H1 (cell line): Measurements from ENCODE around the gene NOP9. TPM values are rescaled to one million over a fixed set of nuclear protein-coding genes. Genes with fewer than 3 reads are reported as not detected.

Experiments
- CREB1 ChIP-seq: IDR thresholded peaks from 2 replicates; pipeline ENCODE4 v1.6.1; 2012; ENCODE audit warnings: inconsistent platforms
- GABPA ChIP-seq: IDR thresholded peaks from 2 replicates; pipeline ENCODE4 v1.6.1; 2011; ENCODE audit warnings: mild to moderate bottlenecking, low read length, moderate library complexity, borderline replicate concordance; ENCODE audit not compliant: insufficient read depth
- GTF2F1 ChIP-seq: IDR thresholded peaks from 2 replicates; pipeline ENCODE4 v1.6.1; 2012; ENCODE audit warnings: low read depth, low read length, improper control_type of control experiment, borderline replicate concordance
- HDAC2 ChIP-seq, 2 experiments: fragments of 300-600 bp in 1 of 2; sonication (generic) in 1 of 2; IDR thresholded peaks; 2 replicates each; pipeline ENCODE4 v1.6.1; 2011 to 2012; ENCODE audit warnings: low read depth in 2 of 2, low read length in 2 of 2, mild to moderate bottlenecking in 2 of 2, moderate library complexity in 2 of 2, borderline replicate concordance in 1 of 2, inconsistent platforms in 1 of 2
- RAD21 ChIP-seq, 2 experiments: IDR thresholded peaks in 1 of 2; conservative IDR thresholded peaks in 1 of 2; 2 replicates each; pipeline ENCODE4 v1.6.1; 2011; ENCODE audit warnings: low read depth in 2 of 2, low read length in 2 of 2, improper control_type of control experiment in 1 of 2, inconsistent platforms in 1 of 2, mild to moderate bottlenecking in 1 of 2, moderate library complexity in 1 of 2
- SUZ12 ChIP-seq: fragments of 200-600 bp; sonication (generic); IDR thresholded peaks from 2 replicates; pipeline ENCODE4 v1.6.1; 2012; ENCODE audit warnings: mild to moderate bottlenecking, inconsistent platforms, low read length, moderate library complexity, mixed read lengths
- YY1 ChIP-seq: IDR thresholded peaks from 2 replicates; pipeline ENCODE4 v1.6.1; 2011; ENCODE audit warnings: low read depth, mild to moderate bottlenecking, low read length
- polyA plus RNA-seq, 7 experiments: library from polyadenylated mRNA; depleted of rRNA in 3 of 7; stranded (reverse) in 5 of 7; unstranded in 2 of 7; fragments of >200 nt in 5 of 7; fragments of 200-250 nt in 2 of 7; gene quantifications; 1 replicate in 5 of 7; 2 replicates in 1 of 7; 4 replicates in 1 of 7; pipeline versions ENCODE4 v1.2.1 to v1.2.3, GENCODE V29; 2011 to 2013; ENCODE audit warnings: missing spikeins in 2 of 7, mixed read lengths in 2 of 7
- total RNA-seq: library from RNA; stranded (reverse); fragmentation: NEBNext Ultra II Directional; extraction: Animal tissue kit (Norgen Biotek cat#: 25700); gene quantifications from 2 replicates; pipeline ENCODE4 v1.2.1, GENCODE V29; 2021
- TF ChIP-seq, protein P1 (sequence below): IDR thresholded peaks from 2 replicates; pipeline ENCODE4 v1.6.1; 2012; ENCODE audit warnings: inconsistent platforms

Gene NOP9
- total and polyA plus RNA-seq, 2 of the 8 experiments (the other 6 are each of a cell fraction or from before 2014, with no cell fraction given) = 17.8 to 34.8 TPM

DNA sequence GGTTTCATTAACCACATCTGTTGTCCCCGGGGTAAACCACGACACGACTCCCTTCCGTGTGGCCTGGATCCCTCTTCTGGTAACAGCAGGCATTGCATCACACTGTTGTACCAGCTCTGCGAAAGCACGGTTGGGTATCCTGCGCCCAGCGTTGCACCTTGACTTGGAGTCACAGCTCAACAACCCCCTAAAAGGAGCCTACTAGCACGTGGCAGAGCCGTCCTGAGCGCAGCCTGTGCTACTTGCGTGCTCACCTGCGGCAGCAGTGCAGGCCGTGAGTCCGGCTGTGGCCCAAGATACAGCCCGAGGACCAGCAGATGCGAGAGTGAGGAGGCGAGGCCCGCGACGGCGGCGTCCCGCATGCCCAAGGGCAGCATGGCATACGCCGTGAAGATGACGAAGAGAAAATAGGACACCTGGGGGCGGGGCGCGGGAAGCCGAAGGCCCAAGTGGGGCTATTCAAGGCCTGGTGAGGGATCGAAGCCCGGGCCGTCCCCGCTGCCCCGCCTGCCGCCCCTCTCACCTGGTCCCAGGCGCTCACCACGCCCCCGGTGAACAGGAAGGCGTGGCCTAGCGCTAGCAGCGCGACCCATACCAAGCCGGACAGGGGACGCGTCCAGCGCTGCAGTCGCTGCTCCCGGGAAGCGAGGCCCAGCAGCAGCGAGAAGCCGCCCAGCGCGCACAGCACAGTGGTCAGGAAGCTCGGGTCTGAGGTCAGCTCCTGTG, 32.8 kb downstream of the NOP9 start (continued):
- TF ChIP-seq RAD21 (IDR thresholded peaks at IDR 0.05 in 1 of 2, conservative IDR thresholded peaks at IDR 0.05 in 1 of 2; ENCODE audit: low read depth in 2 of 2, low read length in 2 of 2) (peak; percentile 50 to 54), SUZ12 (peak; percentile 49; the same call in 1 of the 2 replicates), GTF2F1 (no peak), HDAC2 (IDR thresholded peaks at IDR 0.05; ENCODE audit: borderline replicate concordance in 1 of 2, low read depth in 2 of 2, low read length in 2 of 2) (0 out of 4 replicates have a peak, but pooled peaks of 1 of the 2 experiments have one; percentile 43), YY1 (no peak), GABPA (no peak), CREB1 (peak; percentile 37)
- TF ChIP-seq, protein P1, sequence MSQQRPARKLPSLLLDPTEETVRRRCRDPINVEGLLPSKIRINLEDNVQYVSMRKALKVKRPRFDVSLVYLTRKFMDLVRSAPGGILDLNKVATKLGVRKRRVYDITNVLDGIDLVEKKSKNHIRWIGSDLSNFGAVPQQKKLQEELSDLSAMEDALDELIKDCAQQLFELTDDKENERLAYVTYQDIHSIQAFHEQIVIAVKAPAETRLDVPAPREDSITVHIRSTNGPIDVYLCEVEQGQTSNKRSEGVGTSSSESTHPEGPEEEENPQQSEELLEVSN = peak; percentile 95
